Urinary bladder (tissue), 4 donors: Measurements from ENCODE around the gene HOXD8. TPM values are rescaled to one million over a fixed set of nuclear protein-coding genes. Genes with fewer than 3 reads are reported as not detected.

ENCODE experiments used
- DNase-seq: peaks from one replicate; pipeline ENCODE4 v3.0.0-alpha.2; 2015; ENCODE audit errors: extremely low spot score
- H3K27ac ChIP-seq: one replicate; pipeline ENCODE4 v1.5.1; 2013; ENCODE audit warnings: low read depth, mild to moderate bottlenecking, moderate library complexity
- H3K36me3 ChIP-seq: one replicate; pipeline ENCODE4 v1.6.1; 2013; ENCODE audit warnings: mild to moderate bottlenecking, moderate library complexity; ENCODE audit not compliant: insufficient read depth
- H3K4me1 ChIP-seq: one replicate; pipeline ENCODE4 v1.6.1; 2013; ENCODE audit warnings: mild to moderate bottlenecking, moderate library complexity; ENCODE audit not compliant: insufficient read depth
- H3K4me3 ChIP-seq: one replicate; pipeline ENCODE4 v1.5.1; 2013; ENCODE audit warnings: low read depth, low read length
- WGBS: extraction: QIAGEN DNeasy Blood & Tissue Kit; methylation state at CpG from one replicate; pipeline ENCODE4 v1.1.7; 2013; 5-methylcytosine and 5-hydroxymethylcytosine counted together
- polyA plus RNA-seq: library from polyadenylated mRNA; stranded (reverse); fragments of 200-250 nt; gene quantifications from one replicate; pipeline ENCODE4 v1.2.3, GENCODE V29; 2013
- total RNA-seq: library from RNA; depleted of rRNA; stranded (reverse); fragments of >200 nt; gene quantifications from one replicate; pipeline ENCODE4 v1.2.3, GENCODE V29; 2014
- donor health status: healthy with polysubstance abuse.
- donor health status: healthy.

Gene HOXD8
- total and polyA plus RNA-seq, 2 donors: 7.0 to 12.3 TPM

DNA sequence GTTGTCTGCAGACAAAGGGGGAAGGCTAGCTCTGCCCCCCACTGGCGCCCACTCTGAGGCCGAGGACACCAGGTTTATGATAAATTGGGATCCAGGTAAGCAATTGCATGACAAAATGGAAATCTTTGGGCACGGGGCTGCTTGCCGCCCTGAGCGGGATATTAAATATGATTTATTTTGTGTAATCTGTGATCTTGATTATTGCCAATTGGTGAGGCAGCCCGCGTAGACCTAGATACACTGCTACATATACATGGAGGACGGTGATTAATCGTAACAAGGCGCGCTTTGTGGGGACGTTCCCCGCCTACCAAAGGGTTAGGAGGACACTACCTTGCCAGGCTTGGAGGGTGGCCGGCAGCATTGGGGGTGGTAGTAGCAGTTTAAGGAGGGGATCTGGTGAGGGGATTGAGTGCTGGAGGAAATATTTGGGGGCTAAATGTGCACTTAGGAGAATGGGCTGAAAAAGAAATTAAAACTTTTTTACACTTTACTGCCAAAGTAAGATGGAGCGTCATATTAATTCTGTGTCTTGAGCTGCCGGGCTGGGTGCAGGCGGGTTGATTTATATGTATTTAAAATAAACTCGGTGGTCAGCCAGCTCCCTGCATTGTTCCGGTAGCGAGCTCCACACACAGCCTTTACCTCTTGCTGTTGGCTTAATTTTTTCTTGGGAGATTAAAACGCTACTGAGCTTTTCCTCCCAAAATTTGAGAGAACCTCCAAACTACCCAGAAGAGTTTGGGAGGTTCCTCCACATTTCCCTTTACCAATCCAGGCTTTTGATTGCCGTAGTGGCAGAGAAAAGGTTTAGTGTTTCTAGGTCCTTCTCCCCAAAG, 31.7 kb downstream of the HOXD8 start:
- H3K4me1 ChIP-seq: peaks cover 2% of the 10 kb centered on the region

DNA sequence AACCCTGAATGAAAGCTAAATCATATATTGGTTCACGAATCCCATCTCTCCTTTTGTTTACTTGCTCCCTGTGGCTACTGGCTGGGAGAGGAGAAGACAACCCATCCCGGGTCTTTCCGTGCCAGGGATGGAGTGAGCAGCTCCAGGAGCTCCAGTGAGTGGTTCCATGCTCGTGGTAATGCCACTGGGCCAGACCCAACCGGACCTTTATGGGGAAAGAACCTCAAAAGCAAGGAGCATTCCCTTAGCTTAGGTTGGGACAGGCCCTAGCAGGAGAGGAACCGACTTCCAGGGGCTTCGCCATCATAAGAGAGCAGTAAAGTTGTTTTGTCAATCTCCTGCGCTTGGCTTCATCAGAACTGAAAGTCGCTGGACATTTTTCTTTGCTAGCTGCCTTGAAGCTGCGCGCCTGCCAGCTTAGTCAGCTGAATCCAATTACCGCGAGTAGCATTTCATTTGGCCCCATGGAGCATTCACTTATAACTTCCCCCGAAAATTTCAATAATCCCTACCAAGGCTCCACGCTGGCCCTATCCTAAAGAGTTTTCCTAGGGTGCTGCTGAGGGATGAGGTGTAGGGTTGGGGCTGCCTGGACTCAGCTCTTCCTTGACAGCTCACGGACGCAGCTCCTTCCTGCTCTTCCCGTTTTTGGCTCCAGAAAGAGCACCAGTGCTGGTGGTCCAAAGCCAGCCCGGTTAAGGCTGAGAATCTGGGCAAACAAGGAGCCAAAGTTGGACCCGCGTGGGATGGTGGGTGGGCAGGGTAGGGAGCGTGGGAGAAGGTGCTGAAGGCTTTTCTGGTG, 32.5 kb downstream of the HOXD8 start:
- Histone ChIP-seq H3K36me3 (no peaks in the 10 kb centered on the region), H3K4me3 (no peak overlapping the region), H3K27ac (no peak overlapping the region), H3K4me1 (peaks cover 2% of the 10 kb centered on the region)
- 12% methylated on average over 22 of the region's 22 CpGs for WGBS
- DNase-seq: no peak

More for the DNA sequence above, 31.7 kb downstream of the HOXD8 start:
- DNase-seq: no peak
- Histone ChIP-seq H3K4me3 (no peak overlapping the region), H3K27ac (no peak overlapping the region), H3K36me3 (no peaks in the 10 kb centered on the region)
- 20% methylated on average over 22 of the region's 22 CpGs for WGBS

DNA sequence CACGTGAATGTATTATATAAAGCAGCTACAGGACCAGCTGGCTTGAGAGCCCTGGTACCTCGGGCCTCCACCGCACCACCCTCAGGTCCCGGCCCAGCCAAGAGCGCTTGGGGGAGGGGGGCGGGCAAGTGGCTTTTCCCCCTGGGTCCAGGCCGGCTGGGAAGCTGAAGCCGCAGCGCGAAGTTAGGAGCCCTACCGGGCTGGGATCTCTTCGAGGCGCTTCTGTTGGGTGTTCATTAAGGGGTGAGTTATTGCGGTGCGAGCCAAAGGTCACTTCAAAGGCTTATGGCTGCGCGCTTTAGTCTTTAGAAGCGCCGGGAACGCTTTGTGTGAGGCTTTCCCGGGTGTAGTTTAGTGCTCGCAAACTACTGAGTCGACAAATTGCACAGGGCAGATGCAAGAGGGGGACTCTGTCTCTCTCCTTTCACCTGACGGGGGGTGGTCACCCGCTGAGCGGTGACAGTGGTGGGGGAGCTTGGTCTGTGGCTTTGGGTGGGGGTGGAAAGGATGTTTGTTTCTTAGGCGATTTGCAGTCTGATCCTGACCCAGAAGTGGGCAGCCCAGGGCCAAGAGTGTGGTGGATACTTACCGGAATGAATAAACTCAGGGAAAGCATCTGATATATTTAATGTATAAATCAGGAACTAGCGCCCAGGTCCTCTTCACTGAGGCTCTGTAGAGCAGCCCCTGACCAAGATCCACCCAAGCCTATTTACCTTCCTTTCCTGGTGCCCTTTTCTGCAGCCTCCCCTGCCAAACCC, 33.6 kb downstream of the HOXD8 start:
- 15% methylated on average over 29 of the region's 29 CpGs for WGBS
- Histone ChIP-seq H3K4me3 (no peak overlapping the region), H3K27ac (no peak overlapping the region), H3K36me3 (no peaks in the 10 kb centered on the region), H3K4me1 (no peaks in the 10 kb centered on the region)
- DNase-seq: no peak

DNA sequence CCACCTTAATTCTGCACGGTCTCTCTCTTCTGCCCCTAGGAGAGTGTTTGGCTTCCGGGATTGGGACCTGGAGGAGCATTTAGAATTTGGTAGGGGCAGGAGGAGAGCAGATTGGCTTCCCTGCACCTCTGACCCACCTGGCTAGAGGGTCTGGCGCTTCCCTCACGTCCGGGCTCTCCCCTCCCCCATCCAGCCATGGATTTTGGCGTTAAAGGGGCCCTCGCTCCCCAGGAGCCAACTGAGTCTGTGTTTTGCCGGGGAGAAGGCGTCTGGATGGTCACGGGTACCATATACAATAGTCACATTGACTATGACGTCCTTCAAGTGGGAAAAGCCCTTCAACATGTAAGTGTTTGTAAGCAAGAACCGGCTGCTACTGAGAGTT, 34.2 kb downstream of the HOXD8 start:
- H3K4me1 ChIP-seq: no peaks in the 10 kb centered on the region
- H3K36me3 ChIP-seq: no peaks in the 10 kb centered on the region
- no peak overlapping the region for H3K4me3 ChIP-seq
- WGBS: 16% methylated on average over 12 of the region's 12 CpGs
- H3K27ac ChIP-seq: no peak overlapping the region
- DNase-seq: no peak

DNA sequence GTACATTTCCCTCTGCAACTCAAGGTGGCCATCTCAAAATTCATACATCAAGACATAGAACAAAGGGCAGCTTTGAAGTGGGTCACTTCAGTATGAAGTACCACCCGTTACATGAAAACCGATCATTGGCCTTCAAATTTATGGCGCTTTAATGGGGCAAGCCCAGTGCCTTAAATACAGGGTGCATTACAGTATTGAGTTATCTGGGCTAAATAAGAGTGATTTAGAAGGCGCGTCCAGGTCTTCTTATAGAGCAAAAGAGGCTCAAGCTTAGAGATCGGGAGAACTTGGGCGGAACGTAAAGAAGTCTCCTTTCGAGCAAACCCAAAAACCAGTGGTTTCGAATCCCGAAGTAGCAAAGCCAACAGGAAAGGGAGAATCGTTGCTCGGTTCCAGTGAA, 34.7 kb downstream of the HOXD8 start:
- Histone ChIP-seq H3K4me3 (no peak overlapping the region), H3K36me3 (no peaks in the 10 kb centered on the region), H3K27ac (no peak overlapping the region), H3K4me1 (no peaks in the 10 kb centered on the region)
- 23% methylated on average over 13 of the region's 13 CpGs for WGBS
- DNase-seq: no peak

DNA sequence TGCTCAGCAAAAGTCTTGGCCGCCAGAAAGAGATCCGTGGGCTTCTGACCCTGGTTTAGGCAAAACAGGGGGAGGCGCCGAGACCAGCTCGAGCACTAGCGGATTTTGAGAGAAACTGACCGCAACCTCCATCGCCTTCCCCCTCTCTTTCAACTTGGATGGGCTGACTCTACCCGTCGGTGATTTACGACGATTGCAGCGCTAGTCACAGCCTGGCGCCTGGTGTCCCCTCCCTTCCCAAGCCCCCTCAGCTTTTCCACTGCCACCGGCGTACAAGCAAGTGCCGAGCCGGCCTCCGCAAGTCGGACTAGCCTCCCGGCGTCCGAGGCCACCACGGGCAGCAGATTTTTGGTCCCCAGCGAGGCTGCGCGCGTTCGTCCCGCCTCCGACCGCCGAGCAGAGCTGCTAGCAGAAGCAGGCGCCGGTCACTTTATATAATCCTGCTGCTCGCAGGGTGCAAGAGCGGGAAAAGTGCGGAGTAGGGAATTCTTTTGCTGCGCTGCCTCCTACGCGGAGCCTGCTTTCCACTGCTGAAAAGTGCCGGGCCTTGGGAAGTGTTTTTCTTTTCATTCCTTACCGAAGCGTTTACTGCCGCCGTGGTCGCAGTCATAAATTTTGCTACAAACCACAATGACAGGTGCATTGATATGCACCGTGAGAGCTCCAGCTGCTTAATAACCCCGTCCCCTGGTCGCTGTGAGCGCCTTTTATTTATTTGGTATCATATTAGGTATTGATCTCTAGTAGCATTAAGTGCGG, 35.3 kb downstream of the HOXD8 start:
- Histone ChIP-seq H3K36me3 (no peaks in the 10 kb centered on the region), H3K4me1 (no peaks in the 10 kb centered on the region), H3K4me3 (no peak overlapping the region), H3K27ac (no peak overlapping the region)
- 8% methylated on average over 52 of the region's 52 CpGs for WGBS
- DNase-seq: no peak

DNA sequence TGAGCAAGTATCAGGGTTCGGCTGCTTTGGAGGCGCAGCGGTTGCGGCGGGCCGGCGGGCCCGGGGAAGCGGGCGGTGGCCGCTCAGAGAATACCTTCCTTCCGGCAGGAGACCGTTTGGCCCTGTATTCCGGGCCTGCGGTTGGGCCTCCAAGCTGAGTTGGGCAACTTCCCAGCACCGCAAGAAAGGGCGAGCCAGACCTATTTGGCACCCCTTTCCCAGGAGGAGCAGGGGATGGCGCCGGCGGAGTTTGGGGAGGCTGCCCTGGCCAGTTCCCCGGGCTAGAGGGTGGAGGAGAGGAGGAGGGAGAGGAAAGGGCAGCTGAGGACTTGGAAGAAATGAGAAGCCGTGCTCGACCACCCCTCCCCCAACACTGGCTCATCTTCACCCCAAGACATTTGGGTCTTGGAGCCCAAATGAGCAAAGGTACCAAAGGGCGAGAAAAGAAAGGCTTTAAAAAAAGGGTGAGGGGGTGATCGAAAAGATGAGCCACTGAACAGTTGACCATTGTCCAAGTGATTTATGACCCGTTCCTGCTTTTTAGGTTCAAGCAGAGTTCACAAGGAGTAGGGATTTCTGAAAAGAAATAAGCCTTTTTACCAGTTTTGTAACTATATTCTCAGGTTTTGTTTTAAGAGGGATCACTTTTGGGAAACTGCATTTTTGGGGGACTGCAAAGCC, 36.0 kb downstream of the HOXD8 start:
- WGBS: 16% methylated on average over 26 of the region's 26 CpGs
- Histone ChIP-seq H3K27ac (no peak overlapping the region), H3K36me3 (no peaks in the 10 kb centered on the region), H3K4me3 (no peak overlapping the region), H3K4me1 (no peaks in the 10 kb centered on the region)
- no peak for DNase-seq

DNA sequence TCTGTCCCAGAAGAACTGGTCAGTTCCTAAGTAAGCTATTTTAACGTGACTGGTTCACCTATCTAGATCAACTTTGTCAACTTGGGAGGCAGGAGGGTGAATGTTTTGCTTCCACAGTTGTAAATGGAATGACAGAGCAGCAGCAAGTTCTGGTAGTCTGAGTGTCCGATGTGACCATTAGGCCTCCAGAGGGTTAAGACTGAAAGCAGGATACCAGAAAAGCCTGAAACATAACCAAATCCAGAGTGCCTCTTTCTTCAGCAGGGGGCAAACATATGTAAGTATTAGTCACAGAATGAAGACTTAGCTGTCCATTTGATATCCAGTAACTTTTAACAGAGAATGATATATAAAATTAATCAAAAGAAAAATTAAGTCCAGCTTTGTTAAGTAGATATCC, 36.8 kb downstream of the HOXD8 start:
- Histone ChIP-seq H3K27ac (no peak overlapping the region), H3K36me3 (no peaks in the 10 kb centered on the region), H3K4me3 (no peak overlapping the region), H3K4me1 (no peaks in the 10 kb centered on the region)
- DNase-seq: no peak
- 43% methylated on average over 2 of the region's 2 CpGs for WGBS

DNA sequence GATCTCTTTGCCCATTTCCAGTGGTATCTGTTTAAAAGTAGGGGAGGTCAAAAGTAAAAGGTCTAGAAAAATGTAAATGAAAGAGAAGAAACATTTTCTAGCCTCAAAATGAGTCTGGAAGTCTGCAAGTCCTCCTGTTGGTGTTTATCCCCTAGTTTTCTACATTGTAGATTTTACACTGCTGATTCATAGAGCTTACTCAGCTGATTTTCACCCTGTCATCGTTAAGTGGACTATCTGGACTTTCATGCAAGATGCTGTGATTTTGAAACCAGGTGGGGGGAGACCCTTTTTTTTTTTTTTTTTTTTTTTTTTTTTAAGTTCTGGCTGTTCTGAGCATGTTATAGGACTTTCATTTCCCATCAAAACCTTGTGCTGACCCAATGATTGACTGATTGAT, 37.9 kb downstream of the HOXD8 start:
- DNase-seq: no peak
- Histone ChIP-seq H3K27ac (no peak overlapping the region), H3K36me3 (no peaks in the 10 kb centered on the region), H3K4me1 (no peaks in the 10 kb centered on the region), H3K4me3 (no peak overlapping the region)
- WGBS: 73% methylated on average over 1 of the region's 1 CpG

DNA sequence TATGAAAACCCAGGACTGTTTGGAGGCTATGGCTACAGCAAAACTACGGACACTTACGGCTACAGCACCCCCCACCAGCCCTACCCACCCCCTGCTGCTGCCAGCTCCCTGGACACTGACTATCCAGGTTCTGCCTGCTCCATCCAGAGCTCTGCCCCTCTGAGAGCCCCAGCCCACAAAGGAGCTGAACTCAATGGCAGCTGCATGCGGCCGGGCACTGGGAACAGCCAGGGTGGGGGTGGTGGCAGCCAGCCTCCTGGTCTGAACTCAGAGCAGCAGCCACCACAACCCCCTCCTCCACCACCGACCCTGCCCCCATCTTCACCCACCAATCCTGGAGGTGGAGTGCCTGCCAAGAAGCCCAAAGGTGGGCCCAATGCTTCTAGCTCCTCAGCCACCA, 39.7 kb downstream of the HOXD8 start:
- Histone ChIP-seq H3K27ac (no peak overlapping the region), H3K4me3 (no peak overlapping the region), H3K36me3 (no peaks in the 10 kb centered on the region), H3K4me1 (no peaks in the 10 kb centered on the region)
- DNase-seq: no peak
- 77% methylated on average over 5 of the region's 5 CpGs for WGBS

DNA sequence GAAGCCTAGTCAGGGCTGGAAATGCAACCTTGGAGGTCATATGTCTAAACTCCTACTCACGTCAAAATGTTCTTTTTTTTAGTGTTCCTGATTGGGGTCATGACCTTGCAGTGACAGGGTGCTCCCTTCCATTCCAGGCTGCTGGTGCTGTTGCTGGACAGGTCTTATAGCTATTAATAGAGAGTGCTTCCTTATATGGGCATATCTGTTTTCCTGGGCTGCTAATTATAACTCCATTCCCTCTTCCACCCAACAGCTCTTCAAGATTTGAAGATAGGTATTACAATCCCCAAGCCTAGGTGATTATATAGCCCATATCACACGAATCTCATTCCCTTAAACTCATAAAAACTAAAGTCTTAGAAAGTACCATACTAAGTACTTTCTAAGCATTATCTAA, 40.2 kb downstream of the HOXD8 start:
- Histone ChIP-seq H3K36me3 (no peaks in the 10 kb centered on the region), H3K27ac (no peak overlapping the region), H3K4me3 (no peak overlapping the region), H3K4me1 (no peaks in the 10 kb centered on the region)
- no peak for DNase-seq
- 69% methylated on average over 2 of the region's 2 CpGs for WGBS

DNA sequence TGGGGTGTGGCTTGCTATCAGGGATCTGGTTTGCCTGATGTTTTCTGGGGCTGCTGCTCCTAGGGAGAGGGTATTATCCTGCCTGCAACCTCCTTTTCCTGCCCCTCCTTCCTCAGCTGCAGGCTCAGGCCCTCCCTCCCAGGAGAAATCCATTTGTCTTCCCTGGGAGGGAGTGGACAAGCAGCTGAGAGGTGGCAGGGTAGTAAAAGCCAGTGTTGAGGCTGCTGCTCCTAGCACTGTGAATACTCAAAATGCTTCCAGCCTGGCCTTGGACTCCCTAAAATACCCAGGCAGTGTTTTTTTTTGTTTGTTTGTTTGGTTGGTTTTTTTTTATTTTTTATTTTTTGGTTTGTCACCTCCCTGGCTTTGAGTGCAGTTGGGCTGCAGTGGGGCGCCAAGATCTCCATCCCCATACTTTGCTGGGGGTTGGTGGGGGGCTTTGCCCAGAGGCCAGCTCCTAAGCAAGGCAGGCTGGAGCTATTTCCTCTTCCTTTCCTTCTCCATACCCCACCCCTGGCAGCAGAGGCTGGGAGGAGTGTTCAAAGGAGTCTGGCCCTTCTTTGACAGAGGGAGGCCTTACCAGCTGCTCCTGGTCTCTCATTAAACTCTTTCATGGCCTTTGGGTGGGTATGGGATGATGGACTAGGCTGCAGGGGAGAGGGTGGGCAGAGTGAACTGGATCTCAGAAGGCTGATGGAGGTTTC, 41.2 kb downstream of the HOXD8 start:
- Histone ChIP-seq H3K4me3 (no peak overlapping the region), H3K4me1 (no peaks in the 10 kb centered on the region), H3K36me3 (no peaks in the 10 kb centered on the region), H3K27ac (no peak overlapping the region)
- 90% methylated on average over 1 of the region's 1 CpG for WGBS
- no peak for DNase-seq
